Uterus (tissue), 4 donors: ENCODE data around the gene MOV10L1. TPM values are rescaled to one million over a fixed set of nuclear protein-coding genes. Genes with fewer than 3 reads are reported as not detected.

ENCODE experiments used
- DNase-seq, 2 donors: peaks; one replicate each; pipeline ENCODE4 v3.0.0-alpha.2; 2019 to 2020
- H3K27ac ChIP-seq, 2 donors: fragments of 200-600 bp; sonication (generic); 1 replicate in 1 of 2; 2 replicates in 1 of 2; pipeline ENCODE4 v1.5.1; 2016 to 2018
- H3K27me3 ChIP-seq, 2 donors: fragments of 200-600 bp; sonication (generic); one replicate each; pipeline ENCODE4 v1.5.1; 2018 to 2019; ENCODE audit warnings: control low read depth in 1 of 2
- H3K36me3 ChIP-seq, 2 donors: fragments of 200-600 bp; sonication (generic); one replicate each; pipeline ENCODE4 v1.5.1; 2019; ENCODE audit warnings: control low read depth in 1 of 2
- H3K4me1 ChIP-seq, 2 donors: fragments of 200-600 bp; sonication (generic); one replicate each; pipeline ENCODE4 v1.5.1; 2018 to 2019; ENCODE audit warnings: control low read depth in 1 of 2
- H3K4me3 ChIP-seq, 2 donors: fragments of 200-600 bp; sonication (generic); 1 replicate in 1 of 2; 2 replicates in 1 of 2; pipeline ENCODE4 v1.5.1; 2018 to 2019; ENCODE audit warnings: mild to moderate bottlenecking in 1 of 2
- H3K9me3 ChIP-seq, 2 donors: fragments of 200-600 bp; sonication (generic); one replicate each; pipeline ENCODE4 v1.5.1; 2019; ENCODE audit warnings: control low read depth in 1 of 2
- POLR2A ChIP-seq, 2 donors: fragments of 450-650 bp; IDR thresholded peaks; one replicate each; pipeline ENCODE4 v1.6.1; 2016; ENCODE audit warnings: antibody characterized with exemption in 2 of 2, mild to moderate bottlenecking in 1 of 2, moderate library complexity in 1 of 2
- intact Hi-C: fragments of 100-400 bp; cut with DNase I; formaldehyde crosslinking; loops from one replicate; pipeline ENCODE4 v1.15.1; 2023; ENCODE audit warnings: low total_unique reads
- total RNA-seq, 4 donors: library from RNA; depleted of rRNA in 3 of 4; stranded (reverse); fragments of >200 nt in 3 of 4; gene quantifications; one replicate each; pipeline versions ENCODE4 v1.1.0 to v1.2.4, GENCODE V29; 2014 to 2023
- TF ChIP-seq, protein P1 (sequence below), 4 experiments: fragments of 200-600 bp in 2 of 4; fragments of 450-650 bp in 2 of 4; sonication (generic) in 2 of 4; IDR thresholded peaks; one replicate each; pipeline ENCODE4 v1.5.1; 2016 to 2019; ENCODE audit warnings: antibody characterized with exemption in 4 of 4, mild to moderate bottlenecking in 2 of 4, moderate library complexity in 1 of 4
- donor health status: DM: yes; HTN: yes; CAD: no.

The MOV10L1 gene
- total RNA-seq, 4 donors from 2014 or later, result 1.8 to 3.4 TPM; not detected in 2

DNA sequence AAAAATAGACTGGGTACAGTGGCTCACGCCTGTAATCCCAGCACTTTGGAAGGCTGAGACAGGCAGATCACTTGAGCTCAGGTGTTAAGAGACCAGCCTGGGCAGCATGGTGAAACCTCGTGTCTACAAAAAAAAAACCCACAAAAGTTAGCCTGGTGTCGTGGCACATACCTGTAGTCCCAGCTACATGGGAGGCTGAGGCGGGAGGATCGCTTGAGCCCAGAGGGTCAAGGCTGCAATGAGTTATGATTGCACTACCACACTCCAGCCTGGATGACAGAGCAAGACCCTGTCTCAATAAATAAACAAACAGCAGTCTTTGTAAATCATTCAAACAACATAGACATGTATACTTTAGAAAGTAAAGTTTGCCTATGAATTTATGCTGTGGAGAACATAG is 2.5 kb downstream of the MOV10L1 start:
- no peak for DNase-seq
- H3K4me1 ChIP-seq, result no peaks in the 10 kb centered on the region
- no peak overlapping the region for H3K27ac ChIP-seq
- TF ChIP-seq, protein P1, sequence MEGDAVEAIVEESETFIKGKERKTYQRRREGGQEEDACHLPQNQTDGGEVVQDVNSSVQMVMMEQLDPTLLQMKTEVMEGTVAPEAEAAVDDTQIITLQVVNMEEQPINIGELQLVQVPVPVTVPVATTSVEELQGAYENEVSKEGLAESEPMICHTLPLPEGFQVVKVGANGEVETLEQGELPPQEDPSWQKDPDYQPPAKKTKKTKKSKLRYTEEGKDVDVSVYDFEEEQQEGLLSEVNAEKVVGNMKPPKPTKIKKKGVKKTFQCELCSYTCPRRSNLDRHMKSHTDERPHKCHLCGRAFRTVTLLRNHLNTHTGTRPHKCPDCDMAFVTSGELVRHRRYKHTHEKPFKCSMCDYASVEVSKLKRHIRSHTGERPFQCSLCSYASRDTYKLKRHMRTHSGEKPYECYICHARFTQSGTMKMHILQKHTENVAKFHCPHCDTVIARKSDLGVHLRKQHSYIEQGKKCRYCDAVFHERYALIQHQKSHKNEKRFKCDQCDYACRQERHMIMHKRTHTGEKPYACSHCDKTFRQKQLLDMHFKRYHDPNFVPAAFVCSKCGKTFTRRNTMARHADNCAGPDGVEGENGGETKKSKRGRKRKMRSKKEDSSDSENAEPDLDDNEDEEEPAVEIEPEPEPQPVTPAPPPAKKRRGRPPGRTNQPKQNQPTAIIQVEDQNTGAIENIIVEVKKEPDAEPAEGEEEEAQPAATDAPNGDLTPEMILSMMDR (IDR thresholded peaks at IDR 0.05), result no peak
- no peak for TF ChIP-seq POLR2A (IDR thresholded peaks at IDR 0.05)
- H3K27me3 ChIP-seq, result peaks cover 0 to 4% of the 10 kb centered on the region in 2 donors
- no peak overlapping the region for H3K4me3 ChIP-seq
- intact Hi-C loops, result no loop called here
- no peaks in the 10 kb centered on the region for H3K36me3 ChIP-seq
- H3K9me3 ChIP-seq, result no peaks in the 10 kb centered on the region

GRCh38 chr22:50098052-50098451 is 8.2 kb downstream of the MOV10L1 start:
- no peak overlapping the region for H3K4me3 ChIP-seq

DNA sequence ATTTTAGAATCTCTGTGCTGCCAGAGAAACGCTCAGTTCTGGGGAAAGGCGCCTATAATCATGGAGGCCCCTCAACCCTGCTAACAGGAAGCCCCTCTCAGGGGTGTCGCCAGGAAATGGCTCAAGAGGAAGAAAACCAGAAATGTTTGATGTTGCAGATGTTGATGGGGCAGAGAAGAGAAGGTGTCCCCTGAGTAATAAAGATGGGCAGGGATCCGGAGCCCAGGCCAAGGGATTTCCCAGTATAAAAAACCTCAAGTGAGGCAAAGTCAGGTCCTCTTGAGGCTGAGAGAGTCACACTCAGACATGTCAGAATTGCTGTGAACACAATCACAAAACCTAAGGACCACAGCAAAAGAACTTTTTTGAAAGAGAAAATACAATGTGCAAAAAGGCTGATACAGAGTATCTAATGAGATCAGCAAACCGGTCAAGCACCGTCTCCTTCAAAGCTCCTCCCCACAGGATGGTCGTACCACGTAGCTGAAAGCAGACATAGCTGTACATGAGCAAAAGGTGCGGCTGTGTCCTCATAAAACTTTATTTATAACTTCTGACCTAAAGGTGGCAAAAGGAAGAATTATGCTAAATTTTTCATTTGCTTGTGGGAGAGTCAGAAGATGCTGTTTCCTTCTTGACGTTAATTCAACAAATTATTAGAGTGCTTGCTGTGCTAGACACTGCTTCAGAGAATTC is 12.2 kb downstream of the MOV10L1 start:
- no peaks in the 10 kb centered on the region for H3K27me3 ChIP-seq
- intact Hi-C loops, result no loop called here

More at GRCh38 chr22:50098052-50098451, 8.2 kb downstream of the MOV10L1 start:
- intact Hi-C loops, result no loop called here
- no peaks in the 10 kb centered on the region for H3K36me3 ChIP-seq
- H3K9me3 ChIP-seq, result no peaks in the 10 kb centered on the region
- H3K27me3 ChIP-seq, result no peaks in the 10 kb centered on the region
- TF ChIP-seq, protein P1 (IDR thresholded peaks at IDR 0.05), result no peak
- no peak for TF ChIP-seq POLR2A (IDR thresholded peaks at IDR 0.05)
- DNase-seq, result no peak
- H3K27ac ChIP-seq, result no peak overlapping the region
- no peaks in the 10 kb centered on the region for H3K4me1 ChIP-seq

DNA sequence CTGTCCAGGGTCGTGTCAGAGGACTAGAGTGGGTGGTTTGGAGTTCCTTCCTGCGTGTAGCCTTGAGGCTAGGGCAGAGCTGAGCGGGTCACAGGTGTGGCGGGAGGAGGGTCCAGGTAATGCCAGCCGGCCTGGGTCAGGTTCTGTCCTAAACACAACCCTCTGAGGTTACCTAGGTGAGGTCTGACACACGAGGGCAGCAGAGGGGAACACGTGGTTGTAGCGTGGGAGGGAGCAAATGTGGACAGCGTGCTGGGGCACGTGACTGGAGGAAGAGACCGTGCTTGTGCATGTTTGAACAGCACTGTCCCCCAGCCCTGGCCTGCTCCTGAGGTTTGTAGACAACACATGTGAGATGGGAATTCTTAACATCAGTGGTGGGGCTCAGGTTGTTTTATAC is 13.1 kb downstream of the MOV10L1 start:
- Histone ChIP-seq H3K9me3 (no peaks in the 10 kb centered on the region), H3K27ac (no peak overlapping the region), H3K36me3 (no peaks in the 10 kb centered on the region), H3K4me3 (no peak overlapping the region), H3K4me1 (no peaks in the 10 kb centered on the region), H3K27me3 (no peaks in the 10 kb centered on the region)
- DNase-seq, result no peak
- intact Hi-C loops, result no loop called here
- no peak for TF ChIP-seq POLR2A (IDR thresholded peaks at IDR 0.05)

More for the DNA sequence above, 12.2 kb downstream of the MOV10L1 start:
- Histone ChIP-seq H3K36me3 (no peaks in the 10 kb centered on the region), H3K4me1 (no peaks in the 10 kb centered on the region), H3K9me3 (no peaks in the 10 kb centered on the region), H3K27ac (no peak overlapping the region), H3K4me3 (no peak overlapping the region)
- TF ChIP-seq, protein P1 (IDR thresholded peaks at IDR 0.05), result no peak
- no peak for TF ChIP-seq POLR2A (IDR thresholded peaks at IDR 0.05)
- no peak for DNase-seq

DNA sequence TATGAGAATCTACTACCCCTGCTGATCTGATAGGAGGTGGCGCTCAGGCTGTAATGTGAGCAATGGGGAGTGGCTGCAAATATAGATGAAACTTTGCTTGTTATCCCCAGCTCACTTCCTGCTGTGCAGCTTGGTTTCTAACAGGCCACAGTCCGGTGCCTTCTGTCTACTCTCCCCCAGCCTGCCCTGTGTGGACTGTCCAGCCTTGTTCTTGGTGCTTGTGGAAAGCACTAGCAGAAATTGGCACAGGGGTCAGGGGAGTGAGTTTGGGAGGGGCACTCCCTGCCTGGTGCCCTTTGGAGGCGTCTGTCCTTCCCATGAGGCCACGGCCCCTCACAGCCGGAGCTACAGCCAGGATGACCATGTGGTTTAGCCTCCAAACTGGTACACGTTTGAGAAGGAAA is 14.3 kb downstream of the MOV10L1 start:
- Histone ChIP-seq H3K4me1 (no peaks in the 10 kb centered on the region), H3K4me3 (no peak overlapping the region), H3K27ac (no peak overlapping the region), H3K9me3 (no peaks in the 10 kb centered on the region), H3K27me3 (no peaks in the 10 kb centered on the region), H3K36me3 (no peaks in the 10 kb centered on the region)
- TF ChIP-seq, protein P1 (IDR thresholded peaks at IDR 0.05), result no peak
- intact Hi-C loops, result no loop called here
- no peak for DNase-seq
